Heart left ventricle (tissue), 13 donors: ENCODE measurements around the gene SH3BP4.

ENCODE experiments used
- POLR2A ChIP-seq, 2 donors: fragments of 450-650 bp; IDR thresholded peaks; one replicate each; pipeline ENCODE4 v1.6.1; 2017; ENCODE audit warnings: antibody characterized with exemption in 2 of 2, mild to moderate bottlenecking in 2 of 2, moderate library complexity in 2 of 2
- TF ChIP-seq, protein P1 (sequence below), 12 donors: fragments of 200-600 bp; sonication (generic) in 4 of 12; IDR thresholded peaks; one replicate each; pipeline versions ENCODE4 v1.5.0 to v1.8.0; 2018 to 2022; ENCODE audit warnings: antibody characterized with exemption in 12 of 12, mild to moderate bottlenecking in 5 of 12
- donor health status: ischemic (EF 13 %, LVEDD 7.1; RV severe dilation, severe dysfunction).
- donor health status: DM: no; HTN: yes; CAD: no.
- donor health status: DM: no; HTN: no; CAD: no.
- donor health status: ischemic (EF 25% LVEDD 6.9; RV normal size, moderate dysfunction).
- donor health status: ischemic (EF 25% LVEDD 5.7; RV mildly dilated, moderate dysfunction).
- donor health status: ischemic (EF 35%, LVEDD 5.7; RV mildly dilated, moderate dysfunction).
- donor health status: nonischemic (EF 11% LVEDD 7.7; RV severe dilation, severe dysfunction).
- donor health status: DM: yes; HTN: yes; CAD: no.
- donor health status: PGD.
- donor health status: ischemic (EF 29% LVEDD 5.4; RV normal size, mild dysfunction).
- donor health status: nonischemic (EF 23%, LVEDD 6.1; RV moderate dilation, normal function).

DNA sequence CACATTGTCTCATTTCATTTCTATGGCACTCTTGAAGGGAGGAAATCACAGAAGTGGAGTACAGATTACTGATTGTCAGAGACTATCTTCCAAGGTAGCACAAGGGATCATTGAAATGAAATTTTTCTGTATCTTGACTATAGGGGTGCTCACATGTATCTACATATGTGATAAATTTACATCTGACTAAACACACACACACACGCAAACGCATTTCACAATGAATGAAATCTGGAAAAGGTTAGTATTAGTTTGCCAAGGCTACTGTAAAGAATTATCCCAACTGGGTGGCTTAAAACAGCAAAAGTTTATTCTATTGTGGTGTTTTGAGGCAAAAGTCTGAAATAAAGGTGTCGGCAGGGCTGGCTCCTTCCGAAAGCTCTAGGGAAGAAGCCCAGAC lies 144.6 kb downstream of the SH3BP4 start:
- TF ChIP-seq, protein P1, sequence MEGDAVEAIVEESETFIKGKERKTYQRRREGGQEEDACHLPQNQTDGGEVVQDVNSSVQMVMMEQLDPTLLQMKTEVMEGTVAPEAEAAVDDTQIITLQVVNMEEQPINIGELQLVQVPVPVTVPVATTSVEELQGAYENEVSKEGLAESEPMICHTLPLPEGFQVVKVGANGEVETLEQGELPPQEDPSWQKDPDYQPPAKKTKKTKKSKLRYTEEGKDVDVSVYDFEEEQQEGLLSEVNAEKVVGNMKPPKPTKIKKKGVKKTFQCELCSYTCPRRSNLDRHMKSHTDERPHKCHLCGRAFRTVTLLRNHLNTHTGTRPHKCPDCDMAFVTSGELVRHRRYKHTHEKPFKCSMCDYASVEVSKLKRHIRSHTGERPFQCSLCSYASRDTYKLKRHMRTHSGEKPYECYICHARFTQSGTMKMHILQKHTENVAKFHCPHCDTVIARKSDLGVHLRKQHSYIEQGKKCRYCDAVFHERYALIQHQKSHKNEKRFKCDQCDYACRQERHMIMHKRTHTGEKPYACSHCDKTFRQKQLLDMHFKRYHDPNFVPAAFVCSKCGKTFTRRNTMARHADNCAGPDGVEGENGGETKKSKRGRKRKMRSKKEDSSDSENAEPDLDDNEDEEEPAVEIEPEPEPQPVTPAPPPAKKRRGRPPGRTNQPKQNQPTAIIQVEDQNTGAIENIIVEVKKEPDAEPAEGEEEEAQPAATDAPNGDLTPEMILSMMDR (IDR thresholded peaks at IDR 0.05): no peak
- TF ChIP-seq POLR2A (IDR thresholded peaks at IDR 0.05): no peak
